HG03354 (cell line): Measurements from ENCODE around the gene NDEL1.

Source experiments
- ATAC-seq: cut with Tn5 transposase; IDR thresholded peaks from one replicate; pipeline ENCODE4 v1.9.1; 2021; ENCODE audit warnings: mild to moderate bottlenecking; ENCODE audit not compliant: unreplicated experiment, poor library complexity, severe bottlenecking

Gene NDEL1

DNA sequence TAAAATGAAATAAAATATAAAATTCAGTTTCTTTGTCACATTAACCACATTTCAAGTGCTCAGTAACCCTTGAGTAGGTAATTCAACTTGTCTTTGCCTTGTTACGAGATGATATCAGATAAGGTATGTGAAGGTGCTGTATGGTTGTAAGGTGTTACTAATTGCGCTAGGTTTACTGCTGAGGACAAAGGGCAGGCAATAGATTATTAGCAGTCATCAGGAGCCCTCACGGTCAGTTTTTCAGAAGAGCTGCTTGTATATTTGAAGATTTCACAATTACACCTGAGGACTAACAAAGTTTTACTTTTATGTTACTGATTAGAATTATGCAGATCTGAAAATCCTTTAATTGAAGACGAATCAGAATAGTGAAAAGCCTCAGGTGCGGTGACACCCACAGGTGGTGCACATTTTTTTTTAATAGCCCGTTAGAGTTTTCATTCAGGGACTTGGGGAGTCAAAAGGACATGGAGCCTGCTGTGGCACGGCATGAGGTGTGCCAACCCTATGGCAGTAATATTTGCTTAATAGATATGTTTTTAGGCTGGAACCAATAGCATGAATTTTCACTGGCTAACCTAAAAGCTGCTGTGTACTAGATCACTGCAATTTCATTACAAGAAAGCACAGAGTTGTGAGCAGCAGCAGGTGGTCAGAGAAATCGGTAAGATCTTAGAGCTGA lies 16.4 kb downstream of the NDEL1 start:
- ATAC-seq: no peak

DNA sequence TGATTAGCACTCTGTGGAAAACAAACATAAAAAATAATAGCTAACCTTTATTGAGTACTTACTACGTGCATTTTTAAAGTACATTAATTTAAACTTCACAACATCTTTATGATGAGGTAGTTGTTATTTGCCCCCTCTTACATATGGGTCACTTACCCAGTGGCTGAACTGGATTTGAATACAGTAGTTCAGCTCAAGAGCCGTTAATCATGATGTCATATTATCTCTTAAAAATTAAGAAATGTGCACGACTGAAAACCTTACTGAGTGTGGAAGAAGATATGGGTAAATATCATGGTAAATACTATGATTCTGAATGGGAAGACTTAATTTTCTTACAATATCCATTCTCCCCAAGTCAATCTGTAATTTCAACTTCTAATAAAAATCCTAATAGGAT lies 17.6 kb downstream of the NDEL1 start:
- ATAC-seq: no peak

DNA sequence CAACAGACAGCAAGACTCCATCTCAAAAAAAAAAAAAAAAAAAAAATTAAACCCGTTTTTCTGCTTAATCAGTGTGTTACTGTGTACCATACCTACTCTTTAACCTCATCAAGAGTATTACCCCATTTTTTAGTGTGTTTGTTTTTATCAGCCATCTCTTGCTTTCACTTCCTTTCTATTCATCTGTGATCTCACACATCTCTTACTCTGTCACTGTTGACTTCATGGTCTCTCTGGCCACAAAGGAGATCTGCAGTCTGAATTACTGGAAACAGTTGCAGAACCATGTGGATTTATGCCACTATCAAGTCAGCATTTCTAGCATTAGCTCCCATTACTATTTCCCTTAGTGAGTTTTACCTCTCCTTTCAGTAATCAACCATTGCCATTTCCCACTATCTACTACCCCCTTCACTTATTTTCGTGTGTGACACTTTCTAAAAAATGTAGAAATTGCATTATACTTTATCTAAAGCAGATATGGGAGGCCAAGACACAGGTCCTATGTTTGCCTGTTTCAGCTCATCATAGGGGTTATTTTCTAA lies 20.1 kb downstream of the NDEL1 start:
- ATAC-seq: no peak

DNA sequence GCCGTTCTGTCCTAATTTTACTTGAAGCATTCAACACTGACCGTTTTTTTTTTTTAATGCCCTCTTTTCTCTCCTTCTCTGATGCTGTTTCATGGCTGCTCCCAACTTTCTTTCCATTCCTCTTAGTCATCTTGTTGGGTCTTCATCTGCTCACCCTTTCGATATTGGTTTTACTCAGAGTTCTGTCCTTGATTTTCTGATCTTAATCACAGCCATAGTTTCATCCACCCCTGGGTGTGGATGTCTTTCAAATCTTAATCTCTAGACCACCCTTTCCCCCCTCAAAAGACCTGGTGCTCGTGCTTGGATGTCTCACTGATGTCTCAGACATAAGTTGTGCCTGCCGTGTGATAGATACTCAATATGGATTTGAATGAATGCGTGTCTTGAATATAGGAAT lies 22.4 kb downstream of the NDEL1 start:
- no peak for ATAC-seq

DNA sequence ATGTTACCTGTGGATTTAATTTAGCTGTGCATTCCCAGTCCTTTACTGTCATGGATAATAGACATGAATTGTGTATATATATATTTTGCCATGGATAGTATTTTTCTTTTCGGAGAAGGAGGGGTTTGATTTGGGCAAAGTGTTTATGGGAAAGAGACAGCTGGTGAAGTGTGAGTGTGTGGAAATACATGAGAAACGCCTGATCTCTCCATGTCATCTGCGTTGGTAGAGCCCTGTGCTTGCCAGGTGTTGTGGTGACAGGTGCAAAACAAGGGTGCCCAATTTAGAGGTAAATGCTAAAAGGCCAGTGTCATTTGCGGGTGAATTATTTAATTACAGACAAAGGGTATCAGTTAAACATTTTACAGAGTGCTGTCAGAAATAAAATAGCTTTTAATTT lies 23.4 kb downstream of the NDEL1 start:
- ATAC-seq: no peak

DNA sequence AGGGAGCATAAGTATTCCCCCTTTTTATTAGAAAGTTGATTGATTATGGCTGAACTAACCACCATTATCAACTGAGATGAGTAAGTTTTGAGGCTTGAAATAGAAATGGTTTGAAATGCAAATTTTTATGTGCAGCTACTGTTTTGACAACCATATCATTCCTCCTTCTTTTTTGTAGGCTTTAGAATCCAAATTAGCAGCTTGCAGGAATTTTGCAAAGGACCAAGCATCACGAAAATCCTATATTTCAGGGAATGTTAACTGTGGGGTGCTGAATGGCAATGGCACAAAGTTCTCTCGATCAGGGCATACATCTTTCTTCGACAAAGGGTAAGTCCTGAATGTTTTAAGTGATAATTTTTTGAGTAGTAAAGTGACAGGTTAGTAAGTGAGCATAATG lies 24.1 kb downstream of the NDEL1 start:
- ATAC-seq: no peak

DNA sequence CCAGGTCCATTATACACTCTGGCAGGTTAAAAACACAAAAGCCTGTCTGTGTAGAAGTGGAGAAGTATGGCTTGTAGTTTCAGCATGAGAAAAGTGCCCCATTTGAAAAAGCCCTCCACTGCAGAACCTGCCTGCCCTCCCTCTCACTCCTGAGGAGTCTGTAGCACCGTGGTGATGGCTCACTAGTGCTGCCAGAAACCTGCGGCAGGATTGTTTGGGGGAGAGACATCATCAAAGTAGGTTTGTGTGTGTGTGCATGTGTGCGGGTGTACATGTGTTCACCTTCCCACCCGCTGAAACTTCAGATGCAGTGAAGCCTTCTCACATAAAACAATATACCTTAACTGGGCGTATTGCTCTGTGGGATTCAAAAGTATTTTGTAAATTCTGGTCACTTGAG lies 26.9 kb downstream of the NDEL1 start:
- no peak for ATAC-seq

DNA sequence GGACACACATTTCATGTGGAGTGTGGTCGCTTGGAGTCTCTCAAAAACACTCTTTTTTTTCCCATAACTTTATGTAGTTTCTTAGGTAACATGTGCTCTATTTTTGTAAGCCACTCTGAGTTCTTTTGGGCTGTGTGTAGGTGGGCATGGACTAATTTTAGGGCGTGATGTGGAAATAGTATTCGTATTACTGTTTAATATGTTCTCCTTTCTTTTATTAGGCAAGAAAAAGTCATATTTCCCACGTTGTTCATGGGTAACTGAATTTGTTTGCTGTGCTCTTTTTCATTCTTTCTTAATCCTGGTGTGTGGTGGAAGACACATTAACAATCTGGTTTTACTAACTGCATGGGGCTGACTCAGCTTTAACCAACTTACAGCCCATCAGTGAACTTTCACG lies 27.4 kb downstream of the NDEL1 start:
- ATAC-seq: no peak

DNA sequence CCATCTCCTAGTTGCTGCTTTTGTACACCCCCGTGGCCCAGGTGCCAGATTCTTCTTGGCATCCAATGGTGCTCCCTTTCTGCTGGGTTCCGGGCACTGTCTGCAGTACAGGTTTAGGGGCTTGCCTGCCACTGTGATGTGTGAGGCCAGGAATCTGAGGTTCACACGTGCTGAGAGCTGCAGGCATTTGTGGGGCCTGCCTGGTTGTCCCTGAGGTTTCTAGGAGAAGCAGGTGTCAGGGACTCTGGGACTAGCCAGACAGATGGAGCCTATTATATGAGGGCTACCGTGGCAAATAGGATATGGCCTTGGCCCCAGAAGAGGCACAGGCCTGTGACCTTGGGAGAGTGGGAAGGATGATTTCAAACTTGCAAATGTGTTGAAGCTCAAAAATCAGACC lies 29.3 kb downstream of the NDEL1 start:
- ATAC-seq: no peak

DNA sequence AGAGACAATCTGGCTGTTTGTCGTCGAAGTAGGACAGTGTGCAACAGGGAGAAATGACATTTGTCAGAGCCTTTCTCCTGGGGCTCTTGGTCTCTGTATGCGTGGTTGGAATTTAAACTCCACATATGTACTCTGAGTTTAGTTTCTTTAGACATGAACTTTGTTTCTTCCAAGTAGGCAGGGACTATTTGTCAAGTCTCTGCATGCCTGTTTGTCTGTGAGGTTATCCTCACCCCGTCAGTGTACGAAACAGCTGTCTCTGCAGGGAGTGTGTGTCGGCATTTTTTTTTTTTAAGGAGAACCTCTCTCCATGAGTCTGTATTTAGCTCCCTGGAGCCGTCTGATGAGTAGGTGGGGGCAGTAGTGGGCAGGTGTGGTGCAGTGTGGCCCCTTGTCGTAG lies 29.7 kb downstream of the NDEL1 start:
- ATAC-seq: no peak

DNA sequence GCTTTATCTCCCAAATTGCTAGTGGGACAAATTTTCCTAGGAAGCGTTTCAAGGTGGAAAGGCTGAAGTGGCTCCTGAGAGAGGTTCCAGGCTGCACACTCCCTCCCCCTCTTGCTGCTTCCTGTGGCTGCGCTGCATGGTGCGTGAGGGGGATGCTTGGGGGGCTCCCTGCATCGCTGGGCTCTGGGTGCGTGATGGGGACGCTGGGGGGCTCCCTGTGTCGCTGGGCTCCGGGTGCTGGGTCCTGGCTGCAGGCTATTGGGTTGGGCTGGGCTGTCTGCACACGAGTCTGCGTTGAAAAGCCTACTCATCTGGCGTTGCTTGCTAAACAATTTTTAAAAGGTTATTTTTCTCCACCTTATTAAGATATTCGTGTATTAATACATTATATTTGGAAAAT lies 30.1 kb downstream of the NDEL1 start:
- no peak for ATAC-seq

DNA sequence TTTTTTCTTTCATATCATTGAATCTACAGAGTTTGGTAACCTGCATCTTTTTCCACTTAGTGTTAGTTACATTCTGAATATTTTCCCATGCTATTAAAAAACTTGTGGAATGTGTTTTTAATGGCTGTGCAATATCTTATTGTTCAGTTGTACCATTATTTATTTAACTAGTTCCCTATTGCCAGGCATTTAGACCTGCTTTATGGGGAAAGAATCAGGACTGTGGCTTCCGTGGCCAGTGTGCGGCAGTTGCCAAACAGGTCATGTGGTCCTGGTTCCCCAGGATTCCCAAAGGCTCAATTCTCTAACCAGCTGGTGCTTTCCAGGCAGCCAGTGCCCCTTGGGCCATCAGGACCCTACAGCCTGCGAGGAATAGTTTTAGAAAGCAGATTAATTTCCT lies 30.8 kb downstream of the NDEL1 start:
- ATAC-seq: no peak

DNA sequence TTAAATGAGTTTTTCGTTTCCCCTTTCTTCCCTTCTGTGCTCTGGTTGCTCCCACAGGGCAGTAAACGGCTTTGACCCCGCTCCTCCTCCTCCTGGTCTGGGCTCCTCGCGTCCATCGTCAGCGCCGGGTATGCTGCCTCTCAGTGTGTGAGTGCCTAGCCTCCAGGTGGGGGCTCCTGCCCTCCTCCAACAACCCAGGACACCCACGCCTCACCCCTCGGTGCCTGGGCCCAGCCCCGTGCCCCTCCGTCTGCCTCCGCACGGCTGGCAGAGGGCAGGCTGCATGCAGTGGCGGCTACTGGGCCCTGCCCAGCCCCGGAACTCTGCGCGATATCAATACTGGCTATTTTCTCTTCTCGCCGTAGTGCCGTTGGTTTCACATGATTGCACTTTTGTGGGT lies 31.2 kb downstream of the NDEL1 start:
- ATAC-seq: no peak

DNA sequence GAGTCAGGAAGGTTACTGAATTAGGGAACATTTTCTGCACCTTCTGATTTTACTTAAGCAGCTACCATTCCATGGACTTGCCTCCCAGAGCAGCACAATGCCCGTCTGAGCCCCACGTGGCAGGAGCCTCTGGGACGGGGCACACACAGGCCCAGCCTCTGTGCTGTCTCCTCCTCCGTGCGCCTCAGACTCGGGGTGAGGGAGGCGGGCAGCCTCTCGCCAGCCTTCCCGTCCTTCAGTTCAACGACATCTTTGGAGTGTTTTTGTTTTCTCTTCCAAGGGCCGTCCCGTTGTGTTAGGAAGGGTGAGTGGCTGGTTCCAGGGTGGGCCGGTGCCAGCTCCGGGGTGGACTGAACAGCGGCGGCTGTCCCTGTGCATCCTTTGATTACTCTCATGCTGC lies 31.8 kb downstream of the NDEL1 start:
- ATAC-seq: no peak

DNA sequence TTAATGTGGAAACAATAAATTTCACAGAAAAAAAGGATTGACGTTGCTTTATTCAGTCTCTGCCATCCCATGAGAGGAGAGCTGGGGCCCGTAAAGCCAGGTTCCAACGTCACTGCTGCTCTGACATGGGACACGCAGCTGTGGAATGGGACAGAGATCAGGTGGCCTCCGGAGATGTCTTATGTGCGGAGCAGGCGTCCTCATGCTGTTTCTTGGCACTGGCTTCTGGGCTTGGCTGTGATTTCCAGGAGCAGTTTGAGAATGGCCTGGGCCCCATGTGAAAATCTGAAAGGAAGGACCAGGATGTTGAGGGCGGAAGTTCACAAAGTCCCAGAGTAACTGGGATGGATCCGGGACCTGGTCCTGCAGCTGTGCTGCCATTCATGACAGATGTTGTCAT lies 32.4 kb downstream of the NDEL1 start:
- ATAC-seq: no peak

DNA sequence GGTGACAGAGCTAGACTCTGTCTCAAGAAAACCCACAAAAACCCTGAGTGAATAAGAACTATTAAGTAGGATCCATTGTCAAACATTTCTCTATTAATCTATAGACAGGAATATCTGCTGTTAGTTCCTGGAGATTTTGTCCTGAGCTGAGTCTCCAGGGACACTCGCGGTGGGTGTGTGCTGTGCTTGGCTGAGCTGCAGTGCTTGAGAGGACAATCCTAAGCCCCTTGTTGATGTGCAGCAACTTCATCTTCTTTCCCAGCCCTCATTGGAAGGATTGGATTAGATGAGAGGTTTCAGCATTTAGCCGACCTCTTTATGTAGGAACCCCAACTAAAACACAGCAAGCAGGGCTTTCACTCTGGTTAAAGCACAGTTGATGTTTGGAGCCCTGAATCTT lies 33.3 kb downstream of the NDEL1 start:
- no peak for ATAC-seq

DNA sequence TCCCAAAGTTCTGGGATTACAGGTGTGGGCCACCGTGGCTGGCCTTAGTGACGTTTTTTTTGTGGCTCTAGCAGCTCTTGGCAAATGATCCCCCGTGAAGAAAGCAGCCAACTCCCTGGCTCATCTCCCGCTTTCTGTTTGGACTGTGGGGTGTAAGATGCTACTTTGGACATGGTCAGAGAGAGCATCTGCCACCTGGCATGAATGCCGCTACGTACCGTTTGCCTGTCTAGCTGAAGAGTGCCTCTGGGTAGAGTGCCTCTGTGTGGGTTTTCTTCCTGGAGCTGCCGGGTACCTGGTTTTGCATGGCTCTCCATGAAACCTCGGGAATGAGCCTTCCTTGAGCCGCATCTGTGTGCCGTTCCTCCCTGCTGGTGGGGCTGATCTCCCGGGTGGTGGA lies 34.3 kb downstream of the NDEL1 start:
- no peak for ATAC-seq

DNA sequence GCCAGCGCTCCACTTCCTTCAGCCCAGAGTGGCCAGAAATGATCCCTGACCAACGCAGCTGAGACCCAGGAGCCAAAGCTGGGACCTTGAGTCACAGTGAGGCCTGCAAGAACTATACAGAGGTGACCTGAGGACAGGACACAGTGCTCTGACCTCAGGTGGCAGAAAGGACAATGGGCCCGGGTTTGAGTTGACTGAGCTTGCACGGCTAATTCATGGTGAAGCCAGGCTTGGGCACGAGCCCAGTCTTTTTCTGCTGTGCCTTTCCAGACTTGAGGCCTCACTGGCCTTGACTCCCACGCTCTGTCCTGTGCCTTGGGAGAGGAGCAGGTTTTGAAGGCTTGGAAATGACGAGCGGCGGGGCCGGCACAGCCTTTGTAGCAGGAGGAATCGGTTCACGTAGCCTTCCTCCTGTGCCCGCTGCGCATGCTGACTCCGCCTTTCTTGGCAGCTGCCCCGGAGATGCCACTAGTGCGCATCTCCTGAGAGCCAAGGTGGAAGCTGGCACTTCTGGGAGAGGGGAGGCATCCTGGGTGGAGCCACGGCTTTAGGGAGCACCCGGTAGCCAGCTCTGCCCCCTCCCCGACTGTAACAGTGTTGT lies 34.9 kb downstream of the NDEL1 start:
- no peak for ATAC-seq

DNA sequence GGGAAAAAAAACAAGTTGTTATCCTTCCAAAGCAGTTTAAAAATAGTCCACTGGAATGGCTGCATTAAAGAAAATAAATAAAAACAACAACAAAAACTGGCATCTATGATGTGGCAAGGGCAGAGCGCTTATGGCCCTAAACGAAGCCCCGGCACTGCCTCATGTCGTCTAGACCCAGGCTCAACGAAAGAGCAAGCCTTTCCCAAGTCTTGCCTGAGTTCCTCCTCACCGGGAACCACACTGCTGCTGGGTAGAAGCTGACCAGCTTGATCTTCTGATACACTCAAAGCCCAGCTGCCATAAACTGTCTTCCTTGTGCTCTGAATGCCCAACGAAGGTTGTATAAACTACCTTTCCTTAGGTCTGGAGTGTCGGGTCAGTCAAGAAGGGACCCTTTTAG lies 37.0 kb downstream of the NDEL1 start:
- ATAC-seq: no peak

DNA sequence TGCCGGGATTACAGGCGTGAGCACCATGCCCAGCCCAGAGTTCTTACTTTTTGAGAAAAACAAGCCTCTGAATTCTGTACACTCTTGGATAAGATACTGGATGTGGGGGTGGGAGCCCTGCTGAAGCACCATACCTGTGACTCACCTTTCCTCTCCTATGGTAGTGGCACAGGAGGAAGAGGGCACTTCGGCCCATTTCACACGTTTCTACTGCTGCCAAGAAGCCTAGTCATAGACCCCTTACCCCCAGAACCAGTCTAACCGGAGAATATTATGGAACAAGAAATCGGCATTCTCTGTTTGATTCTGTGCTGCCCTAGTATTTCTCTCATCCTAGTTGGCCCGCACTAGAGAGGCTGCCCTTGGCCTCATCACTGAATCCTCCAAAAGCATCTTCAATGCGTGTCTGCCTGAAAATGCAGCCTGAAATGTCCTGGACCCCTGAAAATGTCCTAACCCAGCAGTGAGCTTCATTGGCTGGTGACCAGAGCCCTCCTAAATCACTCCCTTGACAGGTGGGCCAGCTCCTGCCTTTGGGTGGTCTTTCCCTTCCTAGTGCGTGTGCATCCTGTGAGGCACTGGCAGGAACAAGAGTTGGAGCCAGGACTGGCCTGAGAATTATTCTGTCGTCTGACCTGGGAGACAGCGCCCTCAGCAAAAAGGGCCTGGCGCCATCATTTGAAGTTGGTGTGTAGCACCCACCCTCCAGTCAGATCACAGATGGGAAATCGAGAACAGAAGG lies 37.9 kb downstream of the NDEL1 start:
- no peak for ATAC-seq

DNA sequence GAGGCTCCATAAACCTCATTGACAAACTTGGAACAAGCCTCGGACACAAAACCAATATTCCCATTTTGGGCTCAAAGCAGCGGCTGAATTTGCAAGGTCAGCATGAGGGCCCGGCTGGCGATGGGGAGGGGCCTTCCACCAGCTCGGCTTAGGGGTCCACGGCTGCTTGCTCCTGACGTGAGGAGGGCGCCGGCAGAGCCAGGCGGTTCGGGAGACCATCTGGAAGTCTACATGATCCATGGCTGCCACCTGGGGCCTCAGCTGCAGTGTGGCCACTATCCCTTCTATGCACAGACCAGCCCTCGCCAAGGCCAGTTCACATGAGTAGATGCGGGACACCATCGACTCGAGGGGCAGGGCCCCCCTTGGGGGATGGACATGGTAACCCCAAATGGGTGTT lies 39.1 kb downstream of the NDEL1 start:
- ATAC-seq: no peak
